HepG2 (cell line): ENCODE data around the gene DYNC1LI1. TPM values are rescaled to one million over a fixed set of nuclear protein-coding genes. Genes with fewer than 3 reads are reported as not detected.

Experiments
- ATAC-seq: fragments of 200-7000 bp; cut with Tn5 transposase; 3 replicates; pipeline ENCODE4 v1.9.1; 2020; ENCODE audit warnings: mild to moderate bottlenecking, moderate library complexity
- BruUV-seq: library from RNA; stranded (reverse); fragments of 400-500 nt; replicated peaks from 2 replicates; lab custom pipeline; 2021; lab: Mats Ljungman, UMichigan
- CTCF ChIA-PET: fragments of 300-600 bp; formaldehyde crosslinking; extraction: SDS; loops from one replicate; lab custom pipeline; 2021; ENCODE audit warnings: low total read pairs, inconsistent platforms, low intra/inter-chr PET ratio; lab: Yijun Ruan, JAX
- POLR2A ChIA-PET: fragments of 350-600 bp; sonication (Branson Sonifier 250); formaldehyde crosslinking; loops from one replicate; lab custom pipeline; 2020; ENCODE audit warnings: antibody characterized with exemption, inconsistent platforms; lab: Yijun Ruan, JAX
- DNase-seq: peaks from one replicate; pipeline ENCODE4 v3.0.0-alpha.2; 2015; ENCODE audit warnings: low spot score
- FAIRE-seq: peaks from 3 replicates; lab custom pipeline; 2011; peaks lifted over from hg19 to GRCh38; lab: Jason Lieb, UNC
- H2AFZ ChIP-seq: one replicate; pipeline ENCODE4 v1.6.1; 2011; ENCODE audit warnings: low read length, inconsistent platforms
- H3K27ac ChIP-seq: fragments of 300-600 bp; 3 replicates; pipeline ENCODE4 v1.8.0; 2011; ENCODE audit warnings: mixed run types, mild to moderate bottlenecking, mixed read lengths, low read length, inconsistent platforms; ENCODE audit not compliant: insufficient read depth; ENCODE audit errors: extremely low read length
- H3K27me3 ChIP-seq, 2 experiments: fragments of 200-600 bp in 1 of 2; 2 replicates in 1 of 2; 3 replicates in 1 of 2; pipeline versions ENCODE4 v1.6.0 to v1.8.0; 2011; ENCODE audit warnings: low read length in 2 of 2, mild to moderate bottlenecking in 2 of 2, moderate library complexity in 2 of 2, inconsistent platforms in 1 of 2; ENCODE audit not compliant: insufficient read depth in 2 of 2, control insufficient read depth in 1 of 2
- H3K36me3 ChIP-seq, 2 experiments: fragments of 200-600 bp in 1 of 2; replicated peaks in 1 of 2; 2 replicates in 1 of 2; 3 replicates in 1 of 2; pipeline versions ENCODE4 v1.5.1 to v1.8.0; 2011; ENCODE audit warnings: low read length in 2 of 2, inconsistent platforms in 1 of 2; ENCODE audit not compliant: insufficient read depth in 2 of 2, control insufficient read depth in 1 of 2
- H3K4me1 ChIP-seq: 2 replicates; pipeline ENCODE4 v1.5.1; 2012; ENCODE audit warnings: low read length, inconsistent platforms; ENCODE audit not compliant: insufficient read depth
- H3K4me2 ChIP-seq: 2 replicates; pipeline ENCODE4 v1.6.0; 2011; ENCODE audit warnings: low read depth, low read length, inconsistent platforms
- H3K4me3 ChIP-seq, 3 experiments: fragments of 200-600 bp in 1 of 3; sonication (generic), shearing (Covaris generic) in 1 of 3; replicated peaks in 1 of 3; 2 replicates each; pipeline ENCODE4 v1.5.1; 2011 to 2016; ENCODE audit warnings: low read length in 3 of 3, inconsistent platforms in 2 of 3, low read depth in 2 of 3, mild to moderate bottlenecking in 2 of 3, control low read depth in 1 of 3, mixed read lengths in 1 of 3; ENCODE audit not compliant: insufficient read depth in 1 of 3
- H3K79me2 ChIP-seq: one replicate; pipeline ENCODE4 v1.6.1; 2011; ENCODE audit warnings: low read length, inconsistent platforms; ENCODE audit not compliant: insufficient read depth
- H3K9ac ChIP-seq: 2 replicates; pipeline ENCODE4 v1.6.0; 2011; ENCODE audit warnings: mild to moderate bottlenecking, low read depth, low read length, inconsistent platforms; ENCODE audit not compliant: insufficient read depth
- H3K9me3 ChIP-seq: 2 replicates; pipeline ENCODE4 v1.5.1; 2012; ENCODE audit warnings: mild to moderate bottlenecking, low read length
- H4K20me1 ChIP-seq: 2 replicates; pipeline ENCODE4 v1.6.0; 2011; ENCODE audit warnings: inconsistent platforms, mild to moderate bottlenecking, low read length, moderate library complexity; ENCODE audit not compliant: insufficient read depth
- NFYB ChIP-seq: sonication (generic); formaldehyde crosslinking; IDR thresholded peaks from 2 replicates; pipeline ENCODE4 v1.4.0; 2020; ENCODE audit warnings: missing genetic modification reagents
- SOX6 ChIP-seq, 2 experiments: fragments of 450-650 bp in 1 of 2; sonication (generic) in 1 of 2; formaldehyde crosslinking in 1 of 2; IDR thresholded peaks; 2 replicates each; pipeline versions ENCODE4 v1.4.0 to v1.6.1; 2017 to 2020; ENCODE audit warnings: antibody characterized with exemption in 1 of 2, mild to moderate bottlenecking in 1 of 2, missing genetic modification reagents in 1 of 2
- YY1 ChIP-seq: IDR thresholded peaks from 2 replicates; pipeline ENCODE4 v1.6.1; 2011; ENCODE audit warnings: low read length, low read depth, moderate library complexity, mild to moderate bottlenecking; ENCODE audit not compliant: insufficient read depth, insufficient replicate concordance
- ZFP36 ChIP-seq: fragments of 150-350 bp; IDR thresholded peaks from 2 replicates; pipeline ENCODE4 v1.6.1; 2018; ENCODE audit warnings: borderline replicate concordance, low read length, low read depth; ENCODE audit not compliant: partially characterized antibody
- ZNF552 ChIP-seq: sonication (generic); formaldehyde crosslinking; IDR thresholded peaks from 2 replicates; pipeline ENCODE4 v1.9.0; 2022; ENCODE audit warnings: missing genetic modification reagents, mild to moderate bottlenecking, borderline replicate concordance
- WGBS: methylation state at CpG from one replicate; pipeline ENCODE4 v1.1.6; 2017; ENCODE audit warnings: low lambda C conversion rate; 5-methylcytosine and 5-hydroxymethylcytosine counted together
- in situ Hi-C: cut with HindIII; loops from 2 replicates; pipeline ENCODE4 v1.10.0; 2017; ENCODE audit warnings: low pct_unique_long_range_greater_than_20kb; ENCODE audit not compliant: extremely low pct_ligation_motif_present
- intact Hi-C: fragments of 100-400 bp; cut with micrococcal nuclease; formaldehyde crosslinking; loops from one replicate; pipeline ENCODE4 v1.10.0; 2022; ENCODE audit not compliant: unreplicated experiment
- polyA plus RNA-seq, 8 experiments: library from polyadenylated mRNA; depleted of rRNA in 3 of 8; stranded (reverse) in 7 of 8; unstranded in 1 of 8; fragments of >200 nt; fragmentation: Illumina TruSeq in 4 of 8; extraction: Trizol in 4 of 8; gene quantifications; 2 replicates each; pipeline versions ENCODE4 v1.2.1 to v1.2.3, GENCODE V29; 2011 to 2016; ENCODE audit warnings: low read depth in 4 of 8, missing spikeins in 1 of 8, mixed read lengths in 1 of 8; ENCODE audit not compliant: insufficient read depth in 1 of 8
- total RNA-seq, 5 experiments: library from RNA; depleted of rRNA; stranded (reverse); fragments of >200 nt; fragmentation: Illumina TruSeq; extraction: Trizol; gene quantifications; 2 replicates each; pipeline ENCODE4 v1.2.3, GENCODE V29; 2016; ENCODE audit warnings: low read depth in 1 of 5
- TF ChIP-seq, protein P1 (sequence below): sonication (generic); formaldehyde crosslinking; IDR thresholded peaks from 2 replicates; pipeline ENCODE4 v1.4.0; 2020; ENCODE audit warnings: mild to moderate bottlenecking, missing genetic modification reagents
- TF ChIP-seq, protein P2 (sequence below): sonication (generic); formaldehyde crosslinking; IDR thresholded peaks from 2 replicates; pipeline ENCODE4 v1.8.0; 2022; ENCODE audit warnings: low read depth, missing genetic modification reagents
- TF ChIP-seq, protein P3 (sequence below), 2 experiments: sonication (generic) in 1 of 2; formaldehyde crosslinking in 1 of 2; IDR thresholded peaks; 2 replicates each; pipeline versions ENCODE4 v1.4.0 to v1.6.1; 2016 to 2020; ENCODE audit warnings: borderline replicate concordance in 1 of 2, low read depth in 1 of 2, mild to moderate bottlenecking in 1 of 2, missing genetic modification reagents in 1 of 2

The DYNC1LI1 gene
- total and polyA plus RNA-seq, 2 of the 13 experiments (the other 11 are each of a cell fraction or from before 2014, with no cell fraction given) = 13.4 to 37.1 TPM

DNA sequence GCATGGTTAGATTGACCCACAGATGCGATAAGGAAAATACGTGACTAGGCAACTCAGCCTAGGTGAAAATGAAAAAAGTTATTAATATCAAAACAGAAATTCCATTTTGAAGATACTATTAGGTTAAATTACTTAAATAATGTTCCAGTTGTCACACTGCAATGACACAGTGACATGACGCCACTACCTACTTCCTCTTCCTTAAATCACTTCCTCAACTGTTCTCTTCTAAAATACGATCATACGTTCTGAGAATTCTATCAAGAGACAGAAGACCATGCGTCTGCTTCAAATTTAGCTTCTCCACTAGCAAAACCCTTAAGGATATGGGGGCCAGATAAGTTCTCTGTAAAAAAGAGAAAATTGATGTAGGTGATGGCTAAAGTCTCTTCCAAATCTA is 86.2 kb downstream of the DYNC1LI1 start:
- Histone ChIP-seq H3K27me3 (no peaks in the 10 kb centered on the region), H3K4me1 (peaks cover 12% of the 10 kb centered on the region), H3K27ac (no peak overlapping the region), H3K4me3 (no peak overlapping the region), H4K20me1 (no peaks in the 10 kb centered on the region), H3K79me2 (no peaks in the 10 kb centered on the region), H3K9me3 (no peaks in the 10 kb centered on the region), H3K9ac (no peak overlapping the region), H3K4me2 (no peak overlapping the region), H3K36me3 (peaks cover 1 to 36% of the 10 kb centered on the region in 2 experiments; a peak in 4 of 5 replicates), H2AFZ (no peak overlapping the region)
- 98% methylated on average over 6 of the region's 6 CpGs for WGBS
- TF ChIP-seq ZNF552 (CRISPR knock-in tag) = no peak
- TF ChIP-seq ZFP36 = no peak
- TF ChIP-seq, protein P1, sequence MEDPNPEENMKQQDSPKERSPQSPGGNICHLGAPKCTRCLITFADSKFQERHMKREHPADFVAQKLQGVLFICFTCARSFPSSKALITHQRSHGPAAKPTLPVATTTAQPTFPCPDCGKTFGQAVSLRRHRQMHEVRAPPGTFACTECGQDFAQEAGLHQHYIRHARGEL (CRISPR knock-in tag) = no peak
- TF ChIP-seq YY1 = no peak
- TF ChIP-seq, protein P2, sequence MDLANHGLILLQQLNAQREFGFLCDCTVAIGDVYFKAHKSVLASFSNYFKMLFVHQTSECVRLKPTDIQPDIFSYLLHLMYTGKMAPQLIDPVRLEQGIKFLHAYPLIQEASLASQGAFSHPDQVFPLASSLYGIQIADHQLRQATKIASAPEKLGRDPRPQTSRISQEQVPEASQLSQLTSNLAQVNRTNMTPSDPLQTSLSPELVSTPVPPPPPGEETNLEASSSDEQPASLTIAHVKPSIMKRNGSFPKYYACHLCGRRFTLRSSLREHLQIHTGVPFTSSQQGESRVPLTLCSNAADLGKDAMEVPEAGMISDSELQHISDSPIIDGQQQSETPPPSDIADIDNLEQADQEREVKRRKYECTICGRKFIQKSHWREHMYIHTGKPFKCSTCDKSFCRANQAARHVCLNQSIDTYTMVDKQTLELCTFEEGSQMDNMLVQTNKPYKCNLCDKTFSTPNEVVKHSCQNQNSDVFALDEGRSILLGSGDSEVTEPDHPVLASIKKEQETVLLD (CRISPR knock-in tag) = no peak
- TF ChIP-seq, protein P3, sequence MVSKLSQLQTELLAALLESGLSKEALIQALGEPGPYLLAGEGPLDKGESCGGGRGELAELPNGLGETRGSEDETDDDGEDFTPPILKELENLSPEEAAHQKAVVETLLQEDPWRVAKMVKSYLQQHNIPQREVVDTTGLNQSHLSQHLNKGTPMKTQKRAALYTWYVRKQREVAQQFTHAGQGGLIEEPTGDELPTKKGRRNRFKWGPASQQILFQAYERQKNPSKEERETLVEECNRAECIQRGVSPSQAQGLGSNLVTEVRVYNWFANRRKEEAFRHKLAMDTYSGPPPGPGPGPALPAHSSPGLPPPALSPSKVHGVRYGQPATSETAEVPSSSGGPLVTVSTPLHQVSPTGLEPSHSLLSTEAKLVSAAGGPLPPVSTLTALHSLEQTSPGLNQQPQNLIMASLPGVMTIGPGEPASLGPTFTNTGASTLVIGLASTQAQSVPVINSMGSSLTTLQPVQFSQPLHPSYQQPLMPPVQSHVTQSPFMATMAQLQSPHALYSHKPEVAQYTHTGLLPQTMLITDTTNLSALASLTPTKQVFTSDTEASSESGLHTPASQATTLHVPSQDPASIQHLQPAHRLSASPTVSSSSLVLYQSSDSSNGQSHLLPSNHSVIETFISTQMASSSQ (IDR thresholded peaks at IDR 0.05; ENCODE audit: low read depth) = no peak
- TF ChIP-seq, protein P3 (CRISPR knock-in tag; IDR thresholded peaks at IDR 0.05; ENCODE audit: borderline replicate concordance) = no peak
- no peak for TF ChIP-seq SOX6 (IDR thresholded peaks at IDR 0.05)
- TF ChIP-seq SOX6 (CRISPR knock-in tag; IDR thresholded peaks at IDR 0.05) = no peak
- TF ChIP-seq NFYB = no peak
- ChIA-PET CTCF (no interaction called here), POLR2A (no interaction called here)
- DNase-seq (no peak), ATAC-seq (no peak), FAIRE-seq (no peak)
- in situ Hi-C loops = no loop called here
- no TSS peak for BruUV-seq
- intact Hi-C loops = no loop called here
